Neural cell (in vitro differentiated cells): ENCODE measurements around the gene P2RX3. TPM values are rescaled to one million over a fixed set of nuclear protein-coding genes. Genes with fewer than 3 reads are reported as not detected.

Source experiments
- H2AFZ ChIP-seq: fragments of 200-600, 300-800 bp; sonication (generic), shearing (Covaris generic); 2 replicates; pipeline ENCODE4 v1.6.0; 2014; ENCODE audit warnings: low read depth, mild to moderate bottlenecking, antibody characterized with exemption, low read length, moderate library complexity
- H3F3A ChIP-seq: fragments of 200-600 bp; shearing (Covaris generic); 2 replicates; pipeline ENCODE4 v1.6.1; 2016; ENCODE audit warnings: mild to moderate bottlenecking, moderate library complexity, mixed read lengths, antibody characterized with exemption, low read length; ENCODE audit not compliant: insufficient read depth, poor library complexity, severe bottlenecking
- H3K27ac ChIP-seq: fragments of 200-600, 300-800 bp; sonication (generic), shearing (Covaris generic); 2 replicates; pipeline ENCODE4 v1.5.1; 2014; ENCODE audit warnings: mild to moderate bottlenecking, low read length, moderate library complexity
- H3K27me3 ChIP-seq: fragments of 300-800, 200-600 bp; sonication (generic), shearing (Covaris generic); 2 replicates; pipeline ENCODE4 v1.6.0; 2014; ENCODE audit warnings: mild to moderate bottlenecking, low read depth, low read length, moderate library complexity; ENCODE audit not compliant: insufficient read depth
- H3K36me3 ChIP-seq: fragments of 300-800, 200-600 bp; sonication (generic), shearing (Covaris generic); 2 replicates; pipeline ENCODE4 v1.5.1; 2014; ENCODE audit warnings: mild to moderate bottlenecking, antibody characterized with exemption, low read length, moderate library complexity; ENCODE audit not compliant: insufficient read depth
- H3K4me2 ChIP-seq: fragments of 300-800, 200-600 bp; sonication (generic), shearing (Covaris generic); 2 replicates; pipeline ENCODE4 v1.6.0; 2014; ENCODE audit warnings: mild to moderate bottlenecking, low read length
- H3K4me3 ChIP-seq: fragments of 300-800, 200-600 bp; sonication (generic), shearing (Covaris generic); 2 replicates; pipeline ENCODE4 v1.5.1; 2014; ENCODE audit warnings: mild to moderate bottlenecking, low read length, moderate library complexity
- H3K79me2 ChIP-seq: fragments of 200-600 bp; shearing (Covaris generic); replicated peaks from 2 replicates; pipeline ENCODE4 v1.6.0; 2014; ENCODE audit warnings: mild to moderate bottlenecking, low read length, moderate library complexity; ENCODE audit not compliant: insufficient read depth
- H3K9ac ChIP-seq: fragments of 300-800, 200-600 bp; sonication (generic), shearing (Covaris generic); 2 replicates; pipeline ENCODE4 v1.6.1; 2016; ENCODE audit warnings: mild to moderate bottlenecking, low read length, mixed read lengths
- H3K9me2 ChIP-seq: fragments of 200-600 bp; shearing (Covaris generic); 2 replicates; pipeline ENCODE4 v1.6.1; 2016; ENCODE audit warnings: mild to moderate bottlenecking, low read length, mixed read lengths; ENCODE audit not compliant: insufficient read depth
- H3K9me3 ChIP-seq: fragments of 200-600, 300-800 bp; sonication (generic), shearing (Covaris generic); 2 replicates; pipeline ENCODE4 v1.6.1; 2016; ENCODE audit warnings: mild to moderate bottlenecking, mixed run types, low read length, moderate library complexity, mixed read lengths
- H4K20me1 ChIP-seq: fragments of 200-600 bp; shearing (Covaris generic); 2 replicates; pipeline ENCODE4 v1.6.1; 2016; ENCODE audit warnings: mild to moderate bottlenecking, mixed run types; ENCODE audit not compliant: insufficient read depth
- CTCF ChIP-seq: fragments of 450-650 bp; IDR thresholded peaks from 2 replicates; pipeline ENCODE4 v1.5.1; 2014; ENCODE audit warnings: antibody characterized with exemption, mild to moderate bottlenecking, moderate library complexity; ENCODE audit not compliant: poor library complexity, severe bottlenecking
- EP300 ChIP-seq: fragments of 450-650 bp; conservative IDR thresholded peaks from 2 replicates; pipeline ENCODE4 v1.6.1; 2014; ENCODE audit warnings: antibody characterized with exemption, mild to moderate bottlenecking, moderate library complexity; ENCODE audit not compliant: poor library complexity, severe bottlenecking
- EZH2 ChIP-seq: fragments of 200-600, 300-800 bp; shearing (Covaris generic), sonication (generic); IDR thresholded peaks from 2 replicates; pipeline ENCODE4 v1.6.1; 2014; ENCODE audit warnings: antibody characterized with exemption, low read length, borderline replicate concordance, mild to moderate bottlenecking; ENCODE audit not compliant: insufficient read depth, poor library complexity, severe bottlenecking
- MXI1 ChIP-seq: fragments of 450-650 bp; conservative IDR thresholded peaks from 2 replicates; pipeline ENCODE4 v1.6.1; 2014; ENCODE audit warnings: antibody characterized with exemption, mild to moderate bottlenecking; ENCODE audit not compliant: poor library complexity, severe bottlenecking
- RAD21 ChIP-seq: fragments of 450-650 bp; conservative IDR thresholded peaks from 2 replicates; pipeline ENCODE4 v1.6.1; 2014; ENCODE audit warnings: antibody characterized with exemption, mild to moderate bottlenecking, moderate library complexity
- SMC3 ChIP-seq: fragments of 450-650 bp; conservative IDR thresholded peaks from 2 replicates; pipeline ENCODE4 v1.6.1; 2014; ENCODE audit warnings: antibody characterized with exemption, mild to moderate bottlenecking, moderate library complexity; ENCODE audit not compliant: poor library complexity
- TAF1 ChIP-seq: IDR thresholded peaks from 2 replicates; pipeline ENCODE4 v1.6.1; 2012; ENCODE audit warnings: low read depth
- polyA plus RNA-seq: library from polyadenylated mRNA; depleted of rRNA; stranded (reverse); fragments of >200 nt; gene quantifications from 2 replicates; pipeline ENCODE4 v1.2.3, GENCODE V29; 2014

Gene P2RX3
- polyA plus RNA-seq, 1 donor from 2014 or later, result not detected

DNA sequence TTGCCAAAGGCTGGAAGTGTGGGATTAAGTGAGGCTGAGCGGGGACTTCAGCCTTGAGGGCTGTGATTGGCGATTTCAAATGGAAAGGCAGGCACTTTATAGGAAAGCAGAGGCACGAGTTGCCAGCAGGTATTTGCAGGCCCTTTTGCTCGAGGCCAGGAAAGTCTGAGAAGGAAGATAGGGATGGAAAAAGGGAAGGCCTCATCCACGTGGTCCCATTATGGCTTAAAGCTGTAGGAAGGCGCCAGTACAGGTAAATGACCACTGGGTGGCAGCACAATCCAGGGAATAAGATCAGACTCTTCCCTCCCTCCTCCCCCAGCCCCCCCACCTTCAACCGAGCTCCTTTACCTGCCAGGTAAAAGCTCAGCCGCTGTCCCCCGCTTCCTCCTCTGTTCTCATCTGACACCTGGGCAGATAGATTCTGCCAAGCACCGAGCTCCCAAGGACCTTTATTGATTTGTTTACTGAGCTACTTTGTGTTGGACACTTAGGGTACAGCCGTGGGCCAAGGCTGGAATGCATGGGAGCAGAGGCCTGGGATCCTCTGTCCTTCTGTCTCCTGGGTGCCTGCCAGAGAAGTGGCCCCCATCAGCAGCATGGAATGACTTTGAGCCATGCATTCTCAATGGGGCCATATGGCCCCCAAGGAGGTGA lies 7.5 kb downstream of the P2RX3 start:
- peak overlapping the region; percentile 40 for H3K9ac ChIP-seq
- no peaks in the 10 kb centered on the region for H3K27me3 ChIP-seq
- H3K79me2 ChIP-seq, result no peaks in the 10 kb centered on the region
- H3K4me3 ChIP-seq, result no peak overlapping the region
- TF ChIP-seq EZH2 (no peak), SMC3 (peak; percentile 72), RAD21 (peak; percentile 80), CTCF (peak; percentile 73), MXI1 (peak; percentile 50)
- no peaks in the 10 kb centered on the region for H4K20me1 ChIP-seq
- H3F3A ChIP-seq, result no peaks in the 10 kb centered on the region
- H3K27ac ChIP-seq, result no peak overlapping the region
- H3K9me3 ChIP-seq, result no peaks in the 10 kb centered on the region
- no peaks in the 10 kb centered on the region for H3K9me2 ChIP-seq
- H3K36me3 ChIP-seq, result no peaks in the 10 kb centered on the region
- H2AFZ ChIP-seq, result peak overlapping the region; percentile 54
- no peak overlapping the region for H3K4me2 ChIP-seq

DNA sequence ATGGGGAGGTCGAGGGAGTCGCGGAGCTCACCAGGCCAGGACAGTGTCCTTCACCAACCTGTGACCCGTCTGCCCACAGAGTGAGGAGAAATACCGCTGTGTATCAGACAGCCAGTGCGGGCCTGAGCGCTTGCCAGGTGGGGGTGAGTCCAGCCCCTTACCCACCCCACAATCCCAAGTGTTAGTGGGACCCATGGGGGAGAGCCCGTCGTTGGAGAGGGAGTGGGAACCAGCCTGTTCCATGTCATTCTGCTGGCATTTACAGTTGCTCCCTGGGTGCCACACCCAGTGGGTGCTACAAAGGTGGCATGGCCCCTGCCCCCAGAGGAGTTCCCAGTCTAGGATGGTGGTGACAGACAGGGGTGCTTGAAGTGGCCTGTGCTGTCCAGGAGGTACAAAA lies 9.2 kb downstream of the P2RX3 start:
- no peaks in the 10 kb centered on the region for H3K79me2 ChIP-seq
- H3F3A ChIP-seq, result no peaks in the 10 kb centered on the region
- H3K4me3 ChIP-seq, result no peak overlapping the region
- TF ChIP-seq TAF1, result no peak
- no peaks in the 10 kb centered on the region for H4K20me1 ChIP-seq
- H3K9me2 ChIP-seq, result no peaks in the 10 kb centered on the region
- H3K4me2 ChIP-seq, result no peak overlapping the region
- no peaks in the 10 kb centered on the region for H3K9me3 ChIP-seq
- no peak overlapping the region for H2AFZ ChIP-seq
- no peaks in the 10 kb centered on the region for H3K36me3 ChIP-seq
- no peak overlapping the region for H3K9ac ChIP-seq
- no peak overlapping the region for H3K27ac ChIP-seq
- no peaks in the 10 kb centered on the region for H3K27me3 ChIP-seq

GRCh38 chr11:57348052-57348451 lies 9.9 kb downstream of the P2RX3 start:
- Histone ChIP-seq H3K36me3 (no peaks in the 10 kb centered on the region), H3F3A (no peaks in the 10 kb centered on the region), H3K27me3 (no peaks in the 10 kb centered on the region), H3K4me2 (no peak overlapping the region), H3K9me3 (no peaks in the 10 kb centered on the region), H4K20me1 (no peaks in the 10 kb centered on the region), H3K27ac (no peak overlapping the region), H2AFZ (no peak overlapping the region), H3K79me2 (no peaks in the 10 kb centered on the region), H3K4me3 (no peak overlapping the region), H3K9ac (no peak overlapping the region), H3K9me2 (no peaks in the 10 kb centered on the region)
- no peak for TF ChIP-seq SMC3
- TF ChIP-seq MXI1, result no peak
- TF ChIP-seq CTCF, result no peak
- TF ChIP-seq TAF1, result no peak
- no peak for TF ChIP-seq EP300
